ENCODE data around the gene LRRC72. TPM values are rescaled to one million over a fixed set of nuclear protein-coding genes. Genes with fewer than 3 reads are reported as not detected.
A peak's percentile ranks its signal among the peaks of the same experiment; 100 is the strongest.

LRRC72 gene
- polyA plus RNA-seq, 1 donor (not counting 4 experiments of a cell fraction or from before 2014, with no cell fraction given) = not detected

- Histone ChIP-seq H3K9me3 (ENCODE audit: control insufficient read depth, low read depth, low read length) (no peaks in the 10 kb centered on the region), H2AFZ (ENCODE audit: control insufficient read depth, low read length) (no peak overlapping the region), H3K9ac (ENCODE audit: control insufficient read depth, extremely low read depth, insufficient read depth, low read length) (no peak overlapping the region), H3K4me1 (ENCODE audit: control insufficient read depth, extremely low read depth, insufficient read depth, low read length) (no peaks in the 10 kb centered on the region), H3K27me3 (ENCODE audit: control insufficient read depth, extremely low read depth, insufficient read depth, low read length) (no peaks in the 10 kb centered on the region), H3K27ac (ENCODE audit: control insufficient read depth, insufficient read depth, low read length) (no peak overlapping the region), H4K20me1 (ENCODE audit: control insufficient read depth, extremely low read depth, insufficient read depth, low read length) (no peaks in the 10 kb centered on the region), H3K79me2 (ENCODE audit: control insufficient read depth, insufficient read depth, low read length) (no peaks in the 10 kb centered on the region), H3K4me3 (ENCODE audit: control insufficient read depth in 2 of 3, extremely low read depth in 1 of 3, insufficient read depth in 2 of 3, low read depth in 1 of 3, low read length in 3 of 3) (no peak overlapping the region), H3K36me3 (ENCODE audit: control insufficient read depth in 2 of 2, extremely low read depth in 1 of 2, insufficient read depth in 2 of 2, low read length in 2 of 2) (no peaks in the 10 kb centered on the region), H3K4me2 (ENCODE audit: control insufficient read depth, extremely low read depth, insufficient read depth, low read depth, low read length) (no peak overlapping the region), H3K9me1 (ENCODE audit: control insufficient read depth, extremely low read depth, insufficient read depth, low read length) (no peaks in the 10 kb centered on the region)
- dilution Hi-C loops (cut with MboI; ENCODE audit: extremely low pct_ligation_motif_present, low sequenced_read_pairs) = loop anchor here (10.0 kb wide), 1 partner anchor 439 kb away; no protein-coding TSS in a partner anchor
- FAIRE-seq (no peak), DNase-seq (ENCODE audit: low read depth, low spot score) (no peak)
- no peak for TF ChIP-seq EZH2 (IDR thresholded peaks at IDR 0.05; ENCODE audit: low read length)
- no peak for TF ChIP-seq CTCF (optimal IDR thresholded peaks at IDR 0.05 in 1 of 3, IDR thresholded peaks at IDR 0.05 in 1 of 3, conservative IDR thresholded peaks at IDR 0.05 in 1 of 3; ENCODE audit: extremely low read depth in 1 of 3, insufficient read depth in 2 of 3, low read length in 3 of 3)
Measured at GRCh38 chr7:16564023-16564380, 37.4 kb downstream of the LRRC72 start.

GRCh38 chr7:16564909-16565426 is 38.3 kb downstream of the LRRC72 start:
- no peaks in the 10 kb centered on the region for H3K36me3 ChIP-seq (ENCODE audit: control insufficient read depth in 2 of 2, extremely low read depth in 1 of 2, insufficient read depth in 2 of 2, low read length in 2 of 2)
- TF ChIP-seq CTCF (optimal IDR thresholded peaks at IDR 0.05 in 1 of 3, IDR thresholded peaks at IDR 0.05 in 1 of 3, conservative IDR thresholded peaks at IDR 0.05 in 1 of 3; ENCODE audit: extremely low read depth in 1 of 3, insufficient read depth in 2 of 3, low read length in 3 of 3) (peak; percentile 3 to 61 (median 51)), EZH2 (IDR thresholded peaks at IDR 0.05; ENCODE audit: low read length) (no peak)
- FAIRE-seq = peak; percentile 56

More at GRCh38 chr7:16564909-16565426, 38.3 kb downstream of the LRRC72 start:
- Histone ChIP-seq H3K9me1 (ENCODE audit: control insufficient read depth, extremely low read depth, insufficient read depth, low read length) (no peaks in the 10 kb centered on the region), H3K27me3 (ENCODE audit: control insufficient read depth, extremely low read depth, insufficient read depth, low read length) (no peaks in the 10 kb centered on the region), H3K27ac (ENCODE audit: control insufficient read depth, insufficient read depth, low read length) (no peak overlapping the region), H3K9me3 (ENCODE audit: control insufficient read depth, low read depth, low read length) (no peaks in the 10 kb centered on the region), H3K4me3 (ENCODE audit: control insufficient read depth in 2 of 3, extremely low read depth in 1 of 3, insufficient read depth in 2 of 3, low read depth in 1 of 3, low read length in 3 of 3) (no peak overlapping the region), H3K4me1 (ENCODE audit: control insufficient read depth, extremely low read depth, insufficient read depth, low read length) (no peaks in the 10 kb centered on the region), H3K4me2 (ENCODE audit: control insufficient read depth, extremely low read depth, insufficient read depth, low read depth, low read length) (no peak overlapping the region), H3K9ac (ENCODE audit: control insufficient read depth, extremely low read depth, insufficient read depth, low read length) (no peak overlapping the region), H3K79me2 (ENCODE audit: control insufficient read depth, insufficient read depth, low read length) (no peaks in the 10 kb centered on the region), H2AFZ (ENCODE audit: control insufficient read depth, low read length) (no peak overlapping the region), H4K20me1 (ENCODE audit: control insufficient read depth, extremely low read depth, insufficient read depth, low read length) (no peaks in the 10 kb centered on the region)
- DNase-seq (ENCODE audit: low read depth, low spot score) = peak; percentile 7
- dilution Hi-C loops (cut with MboI; ENCODE audit: extremely low pct_ligation_motif_present, low sequenced_read_pairs) = loop anchor here (10.0 kb wide), 1 partner anchor 440 kb away; no protein-coding TSS in a partner anchor

Measured in keratinocyte (primary cell).